GM12872 (cell line): Measurements from ENCODE around the gene MAGI2.

Experiments used
- TF ChIP-seq, protein P1 (sequence below): IDR thresholded peaks from 3 replicates; pipeline ENCODE4 v1.5.1; 2011; ENCODE audit warnings: low read depth, mild to moderate bottlenecking, low read length, moderate library complexity; ENCODE audit not compliant: insufficient read depth

MAGI2 gene

DNA sequence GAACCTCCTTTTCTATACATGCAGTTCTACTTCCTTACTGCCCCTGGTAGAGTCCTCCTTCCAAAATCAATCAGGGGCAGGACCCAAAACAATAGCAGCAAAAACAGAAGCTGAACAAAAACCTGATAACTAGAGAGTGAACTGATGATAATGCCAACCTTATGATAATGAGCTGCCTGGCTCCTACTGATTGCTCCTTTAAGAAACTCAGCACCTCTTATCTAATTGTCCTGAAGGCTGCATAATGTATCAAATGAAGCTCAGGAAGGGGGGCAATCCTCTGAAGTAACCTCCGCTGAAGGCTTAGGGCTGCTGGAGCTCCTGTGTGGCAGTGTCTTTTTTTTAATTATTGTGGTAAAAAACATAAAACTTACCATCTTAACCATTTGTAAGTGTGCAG lies 1397.9 kb downstream of the MAGI2 start:
- TF ChIP-seq, protein P1, sequence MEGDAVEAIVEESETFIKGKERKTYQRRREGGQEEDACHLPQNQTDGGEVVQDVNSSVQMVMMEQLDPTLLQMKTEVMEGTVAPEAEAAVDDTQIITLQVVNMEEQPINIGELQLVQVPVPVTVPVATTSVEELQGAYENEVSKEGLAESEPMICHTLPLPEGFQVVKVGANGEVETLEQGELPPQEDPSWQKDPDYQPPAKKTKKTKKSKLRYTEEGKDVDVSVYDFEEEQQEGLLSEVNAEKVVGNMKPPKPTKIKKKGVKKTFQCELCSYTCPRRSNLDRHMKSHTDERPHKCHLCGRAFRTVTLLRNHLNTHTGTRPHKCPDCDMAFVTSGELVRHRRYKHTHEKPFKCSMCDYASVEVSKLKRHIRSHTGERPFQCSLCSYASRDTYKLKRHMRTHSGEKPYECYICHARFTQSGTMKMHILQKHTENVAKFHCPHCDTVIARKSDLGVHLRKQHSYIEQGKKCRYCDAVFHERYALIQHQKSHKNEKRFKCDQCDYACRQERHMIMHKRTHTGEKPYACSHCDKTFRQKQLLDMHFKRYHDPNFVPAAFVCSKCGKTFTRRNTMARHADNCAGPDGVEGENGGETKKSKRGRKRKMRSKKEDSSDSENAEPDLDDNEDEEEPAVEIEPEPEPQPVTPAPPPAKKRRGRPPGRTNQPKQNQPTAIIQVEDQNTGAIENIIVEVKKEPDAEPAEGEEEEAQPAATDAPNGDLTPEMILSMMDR = no peak

- TF ChIP-seq, protein P1 = no peak
Measured at GRCh38 chr7:78055001-78055573, 1398.4 kb downstream of the MAGI2 start.

DNA sequence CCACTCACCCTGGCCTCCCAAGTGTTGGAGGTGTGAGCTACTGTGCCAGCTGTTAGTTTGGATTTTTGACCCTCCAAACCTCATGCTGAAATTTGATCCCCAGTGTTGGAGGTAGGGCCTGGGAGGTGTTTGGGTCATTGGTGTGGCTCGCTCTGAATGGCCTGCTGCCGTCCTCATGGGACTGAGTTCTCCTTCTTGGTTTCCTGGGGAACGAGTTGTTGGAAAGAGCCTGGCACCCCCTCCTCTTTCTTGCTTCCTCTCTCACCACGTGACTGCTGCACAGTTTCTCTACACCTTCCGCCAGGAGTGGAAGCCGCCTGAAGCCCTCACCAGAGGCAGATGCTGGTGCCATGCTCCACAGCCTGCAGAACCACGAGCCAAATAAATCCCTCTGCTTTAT lies 1401.4 kb downstream of the MAGI2 start:
- TF ChIP-seq, protein P1 = no peak

- TF ChIP-seq, protein P1 = no peak
Measured at GRCh38 chr7:78047800-78048199, 1405.7 kb downstream of the MAGI2 start.

- TF ChIP-seq, protein P1 = no peak
Measured at GRCh38 chr7:78043159-78043558, 1410.3 kb downstream of the MAGI2 start.

- TF ChIP-seq, protein P1 = no peak
Measured at GRCh38 chr7:78041423-78041822, 1412.0 kb downstream of the MAGI2 start.

DNA sequence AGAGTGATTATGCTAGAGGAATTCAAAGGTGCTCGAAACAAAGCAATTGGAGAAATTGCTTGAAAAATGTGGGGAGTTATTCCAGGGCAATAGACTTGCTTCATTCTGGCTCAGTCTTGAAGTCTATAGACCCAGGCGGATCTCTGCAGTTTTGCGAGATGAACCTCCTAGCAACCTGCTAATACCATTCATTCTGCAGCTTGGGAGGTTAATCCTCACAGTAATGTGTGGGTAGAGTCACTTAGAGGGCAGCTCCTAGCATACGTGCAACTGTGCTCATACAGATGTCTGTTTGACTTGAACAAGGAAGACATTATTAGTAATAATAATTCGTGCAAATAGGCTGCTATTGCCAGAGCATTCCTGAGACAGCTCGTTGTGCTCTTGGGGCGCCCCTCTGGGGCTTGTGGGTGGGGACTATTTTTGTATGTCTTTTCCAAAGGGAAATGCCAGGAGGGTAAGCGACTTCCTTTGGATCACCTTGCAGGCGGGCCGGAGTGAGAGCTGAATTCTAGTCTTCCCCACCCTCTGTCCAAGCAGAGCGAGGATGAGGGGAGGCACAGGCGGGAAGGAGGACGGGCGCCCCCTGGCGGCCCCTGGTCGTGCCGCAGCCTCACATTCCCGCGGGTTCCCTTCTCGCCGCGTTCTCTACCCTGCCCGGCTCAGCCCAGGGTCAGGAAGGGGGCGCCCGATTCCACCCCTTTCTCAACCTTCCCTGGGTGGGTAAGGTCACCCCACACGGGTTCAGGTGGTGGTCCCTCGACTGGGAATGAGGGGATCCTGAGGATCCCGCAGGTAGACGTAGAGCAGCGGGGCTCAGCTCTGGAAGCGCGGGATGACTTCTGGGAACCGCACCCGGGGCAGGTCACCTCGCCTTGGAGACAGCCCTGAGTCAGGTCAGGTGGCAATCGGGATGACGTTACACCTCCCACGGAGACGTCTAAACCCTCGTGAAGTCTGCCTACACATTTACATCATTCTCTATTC lies 1413.4 kb downstream of the MAGI2 start:
- TF ChIP-seq, protein P1 = peak; percentile 69
